ENCODE data around the gene DNASE1L2. TPM values are rescaled to one million over a fixed set of nuclear protein-coding genes. Genes with fewer than 3 reads are reported as not detected.
"Not testable (repeated sequence)": the region's sequence is repeated elsewhere in the genome, so short reads cannot be mapped to it uniquely, and the experiment has no call there.

DNASE1L2 gene
- total RNA-seq, 1 donor from 2014 or later: 0.52 TPM

- Histone ChIP-seq H3K27ac (ENCODE audit: low read depth, low read length) (no peak overlapping the region), H3K36me3 (ENCODE audit: control insufficient read depth in 3 of 3, insufficient read depth in 3 of 3, low read length in 3 of 3) (peaks cover 48 to 49% (median 48%) of the 10 kb centered on the region in 3 donors), H3K4me3 (ENCODE audit: low read length in 3 of 3) (no peak overlapping the region), H3K9me3 (ENCODE audit: control insufficient read depth in 3 of 3, low read length in 3 of 3) (no peaks in the 10 kb centered on the region), H3K27me3 (ENCODE audit: control insufficient read depth in 3 of 3, insufficient read depth in 3 of 3, low read length in 3 of 3) (no peaks in the 10 kb centered on the region), H3K4me1 (ENCODE audit: control insufficient read depth in 3 of 3, insufficient read depth in 3 of 3, low read length in 3 of 3) (peaks cover 4 to 7% (median 7%) of the 10 kb centered on the region in 3 donors), H3K9ac (ENCODE audit: low read depth in 1 of 3, low read length in 3 of 3) (no peak overlapping the region)
Observed at GRCh38 chr16:2246301-2246885, 10.1 kb downstream of the DNASE1L2 start.

DNA sequence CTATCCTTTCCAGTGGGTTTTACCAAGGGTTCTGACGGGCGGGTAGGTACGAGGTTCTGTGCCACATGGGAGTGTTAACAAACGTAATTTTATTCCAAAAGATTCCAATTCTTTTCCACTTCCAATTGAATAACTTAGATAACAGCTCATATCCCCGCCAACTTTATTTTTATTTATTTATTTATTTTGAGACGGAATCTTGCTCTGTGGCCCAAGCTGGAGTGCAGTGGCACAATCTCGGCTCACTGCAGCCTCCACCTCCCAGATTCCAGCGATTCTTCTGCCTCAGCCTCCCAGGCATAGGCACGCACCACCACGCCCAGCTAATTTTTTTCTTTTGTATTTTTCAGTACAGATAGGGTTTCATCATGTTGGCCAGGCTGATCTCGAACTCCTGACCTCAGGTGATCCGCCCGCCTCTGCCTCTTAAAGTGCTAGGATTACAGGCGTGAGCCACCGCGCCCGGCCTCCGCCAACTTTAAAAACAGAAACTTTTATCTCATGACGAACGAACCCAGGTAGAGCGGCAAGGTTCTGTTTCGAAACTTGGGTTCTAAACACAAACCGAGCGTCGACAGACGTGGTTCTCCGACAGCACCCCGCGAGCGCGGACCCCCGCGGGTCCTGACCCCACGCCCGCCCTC is 14.5 kb downstream of the DNASE1L2 start:
- Histone ChIP-seq H3K4me1 (ENCODE audit: control insufficient read depth in 3 of 3, insufficient read depth in 3 of 3, low read length in 3 of 3) (peaks cover 12 to 16% (median 14%) of the 10 kb centered on the region in 3 donors), H3K9ac (ENCODE audit: low read depth in 1 of 3, low read length in 3 of 3) (peak overlapping the region; percentile 80 to 92 (median 84)), H3K27me3 (ENCODE audit: control insufficient read depth in 3 of 3, insufficient read depth in 3 of 3, low read length in 3 of 3) (no peaks in the 10 kb centered on the region), H3K9me3 (ENCODE audit: control insufficient read depth in 3 of 3, low read length in 3 of 3) (no peaks in the 10 kb centered on the region), H3K27ac (ENCODE audit: low read depth, low read length) (peak overlapping the region; percentile 78), H3K36me3 (ENCODE audit: control insufficient read depth in 3 of 3, insufficient read depth in 3 of 3, low read length in 3 of 3) (peaks cover 28 to 41% (median 34%) of the 10 kb centered on the region in 3 donors), H3K4me3 (ENCODE audit: low read length in 3 of 3) (peak overlapping the region; percentile 77 to 80 (median 79))

GRCh38 chr16:2251296-2252111 is 15.3 kb downstream of the DNASE1L2 start, which contains the start of gene ECI1:
Gene ECI1, minus strand, starts transcription at chr16:2251587. Its CDS starts 21 bp downstream, at chr16:2251566.
- H3K36me3 ChIP-seq (ENCODE audit: control insufficient read depth in 3 of 3, insufficient read depth in 3 of 3, low read length in 3 of 3): peaks cover 28 to 40% (median 34%) of the 10 kb centered on the region in 3 donors
- peak within 1 kb of the TSS; percentile 77 to 80 (median 79) for H3K4me3 ChIP-seq (ENCODE audit: low read length in 3 of 3)
- H3K9me3 ChIP-seq (ENCODE audit: control insufficient read depth in 3 of 3, low read length in 3 of 3): no peaks in the 10 kb centered on the region

GRCh38 chr16:2252806-2253148 is 16.5 kb downstream of the DNASE1L2 start:
- no peak overlapping the region for H3K9ac ChIP-seq (ENCODE audit: low read depth in 1 of 3, low read length in 3 of 3)
- no peak overlapping the region for H3K27ac ChIP-seq (ENCODE audit: low read depth, low read length)
- H3K9me3 ChIP-seq (ENCODE audit: control insufficient read depth in 3 of 3, low read length in 3 of 3): no peaks in the 10 kb centered on the region
- no peaks in the 10 kb centered on the region for H3K27me3 ChIP-seq (ENCODE audit: control insufficient read depth in 3 of 3, insufficient read depth in 3 of 3, low read length in 3 of 3)
- peaks cover 12 to 16% (median 14%) of the 10 kb centered on the region in 3 donors for H3K4me1 ChIP-seq (ENCODE audit: control insufficient read depth in 3 of 3, insufficient read depth in 3 of 3, low read length in 3 of 3)
- no peak overlapping the region for H3K4me3 ChIP-seq (ENCODE audit: low read length in 3 of 3)
- H3K36me3 ChIP-seq (ENCODE audit: control insufficient read depth in 3 of 3, insufficient read depth in 3 of 3, low read length in 3 of 3): peaks cover 37 to 49% (median 44%) of the 10 kb centered on the region in 3 donors

More at GRCh38 chr16:2251296-2252111, 15.3 kb downstream of the DNASE1L2 start, which contains the start of gene ECI1:
- Histone ChIP-seq H3K27me3 (ENCODE audit: control insufficient read depth in 3 of 3, insufficient read depth in 3 of 3, low read length in 3 of 3) (no peaks in the 10 kb centered on the region), H3K27ac (ENCODE audit: low read depth, low read length) (peak within 1 kb of the TSS; percentile 78), H3K9ac (ENCODE audit: low read depth in 1 of 3, low read length in 3 of 3) (peak within 1 kb of the TSS; percentile 84 to 92 (median 86)), H3K4me1 (ENCODE audit: control insufficient read depth in 3 of 3, insufficient read depth in 3 of 3, low read length in 3 of 3) (peaks cover 12 to 16% (median 14%) of the 10 kb centered on the region in 3 donors)

GRCh38 chr16:2253293-2253692 is 17.0 kb downstream of the DNASE1L2 start:
- Histone ChIP-seq H3K36me3 (ENCODE audit: control insufficient read depth in 3 of 3, insufficient read depth in 3 of 3, low read length in 3 of 3) (peaks cover 38 to 54% (median 45%) of the 10 kb centered on the region in 3 donors), H3K9ac (ENCODE audit: low read depth in 1 of 3, low read length in 3 of 3) (no peak overlapping the region), H3K4me3 (ENCODE audit: low read length in 3 of 3) (no peak overlapping the region), H3K27me3 (ENCODE audit: control insufficient read depth in 3 of 3, insufficient read depth in 3 of 3, low read length in 3 of 3) (no peaks in the 10 kb centered on the region), H3K4me1 (ENCODE audit: control insufficient read depth in 3 of 3, insufficient read depth in 3 of 3, low read length in 3 of 3) (peaks cover 12 to 16% (median 14%) of the 10 kb centered on the region in 3 donors), H3K9me3 (ENCODE audit: control insufficient read depth in 3 of 3, low read length in 3 of 3) (no peaks in the 10 kb centered on the region), H3K27ac (ENCODE audit: low read depth, low read length) (no peak overlapping the region)

DNA sequence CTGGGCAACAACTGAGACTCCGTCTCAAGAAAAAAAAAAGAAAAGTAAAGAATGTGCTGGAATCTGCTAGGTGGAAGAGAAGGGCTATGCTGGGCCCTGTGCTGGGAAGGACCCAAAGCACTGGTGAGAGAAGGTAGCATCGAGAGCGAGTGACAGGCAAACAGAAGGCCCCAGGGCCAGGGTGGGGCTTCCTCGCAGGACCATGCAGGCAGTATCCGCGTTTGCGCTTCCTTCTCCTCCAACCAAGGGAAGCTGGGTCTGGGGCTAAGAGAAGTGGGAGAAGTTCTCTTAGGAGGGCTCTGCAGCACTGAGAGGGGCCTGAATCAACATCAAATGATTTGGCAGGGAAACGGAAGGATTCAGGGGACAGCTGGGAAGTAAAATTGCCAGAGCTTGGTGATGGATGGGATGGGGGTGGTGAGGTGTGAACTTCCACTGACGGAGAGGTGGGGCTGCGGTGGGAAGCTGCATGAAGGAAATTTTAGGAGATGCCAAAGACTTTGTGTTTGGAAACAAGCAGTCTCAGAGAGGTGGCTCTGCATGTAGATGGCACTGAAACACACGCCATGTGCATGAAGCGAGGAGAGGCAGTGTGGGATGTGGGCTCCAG is 20.4 kb downstream of the DNASE1L2 start:
- H3K9me3 ChIP-seq (ENCODE audit: control insufficient read depth in 3 of 3, low read length in 3 of 3): no peaks in the 10 kb centered on the region
- peaks cover 46 to 63% (median 56%) of the 10 kb centered on the region in 3 donors for H3K36me3 ChIP-seq (ENCODE audit: control insufficient read depth in 3 of 3, insufficient read depth in 3 of 3, low read length in 3 of 3)

GRCh38 chr16:2257726-2258125 is 21.5 kb downstream of the DNASE1L2 start:
- H3K9me3 ChIP-seq (ENCODE audit: control insufficient read depth in 3 of 3, low read length in 3 of 3): no peaks in the 10 kb centered on the region
- peak overlapping the region in 1 of 3 donors; percentile 10 for H3K9ac ChIP-seq (ENCODE audit: low read depth in 1 of 3, low read length in 3 of 3)
- no peaks in the 10 kb centered on the region for H3K27me3 ChIP-seq (ENCODE audit: control insufficient read depth in 3 of 3, insufficient read depth in 3 of 3, low read length in 3 of 3)
- H3K4me3 ChIP-seq (ENCODE audit: low read length in 3 of 3): no peak overlapping the region
- H3K36me3 ChIP-seq (ENCODE audit: control insufficient read depth in 3 of 3, insufficient read depth in 3 of 3, low read length in 3 of 3): peaks cover 56 to 73% (median 65%) of the 10 kb centered on the region in 3 donors
- H3K4me1 ChIP-seq (ENCODE audit: control insufficient read depth in 3 of 3, insufficient read depth in 3 of 3, low read length in 3 of 3): no peaks in the 10 kb centered on the region
- H3K27ac ChIP-seq (ENCODE audit: low read depth, low read length): no peak overlapping the region

More for the DNA sequence above, 20.4 kb downstream of the DNASE1L2 start:
- H3K4me1 ChIP-seq (ENCODE audit: control insufficient read depth in 3 of 3, insufficient read depth in 3 of 3, low read length in 3 of 3): peaks cover 7 to 8% (median 7%) of the 10 kb centered on the region in 3 donors
- no peak overlapping the region for H3K4me3 ChIP-seq (ENCODE audit: low read length in 3 of 3)
- H3K9ac ChIP-seq (ENCODE audit: low read depth in 1 of 3, low read length in 3 of 3): no peak overlapping the region
- H3K27ac ChIP-seq (ENCODE audit: low read depth, low read length): no peak overlapping the region
- no peaks in the 10 kb centered on the region for H3K27me3 ChIP-seq (ENCODE audit: control insufficient read depth in 3 of 3, insufficient read depth in 3 of 3, low read length in 3 of 3)

DNA sequence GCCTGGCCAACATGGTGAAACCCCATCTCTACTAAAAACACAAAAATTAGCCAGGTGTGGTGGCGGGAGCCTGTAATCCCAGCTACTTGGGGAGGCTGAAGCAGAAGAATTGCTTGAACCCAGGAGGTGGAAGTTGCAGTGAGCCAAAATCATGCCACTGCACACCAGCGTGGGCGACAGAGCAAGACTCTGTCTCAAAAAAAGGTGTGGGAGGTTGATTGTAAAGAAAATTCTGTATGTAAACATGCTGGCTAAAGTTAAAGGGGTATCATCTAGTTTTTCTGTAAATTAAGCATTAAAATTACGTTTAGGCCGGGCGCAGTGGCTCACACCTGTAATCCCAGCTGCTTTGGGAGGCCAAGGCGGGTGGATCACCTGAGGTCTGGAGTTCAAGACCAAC is 22.3 kb downstream of the DNASE1L2 start:
- H3K9me3 ChIP-seq (ENCODE audit: control insufficient read depth in 3 of 3, low read length in 3 of 3); H3K4me3 ChIP-seq (ENCODE audit: low read length in 3 of 3); H3K27me3 ChIP-seq (ENCODE audit: control insufficient read depth in 3 of 3, insufficient read depth in 3 of 3, low read length in 3 of 3); H3K9ac ChIP-seq (ENCODE audit: low read depth in 1 of 3, low read length in 3 of 3); H3K4me1 ChIP-seq (ENCODE audit: control insufficient read depth in 3 of 3, insufficient read depth in 3 of 3, low read length in 3 of 3); H3K27ac ChIP-seq (ENCODE audit: low read depth, low read length): not testable (repeated sequence)
- H3K36me3 ChIP-seq (ENCODE audit: control insufficient read depth in 3 of 3, insufficient read depth in 3 of 3, low read length in 3 of 3): peaks cover 58 to 73% (median 68%) of the 10 kb centered on the region in 3 donors

- Histone ChIP-seq H3K9ac (ENCODE audit: low read depth in 1 of 3, low read length in 3 of 3) (no peak overlapping the region), H3K27me3 (ENCODE audit: control insufficient read depth in 3 of 3, insufficient read depth in 3 of 3, low read length in 3 of 3) (no peaks in the 10 kb centered on the region), H3K27ac (ENCODE audit: low read depth, low read length) (no peak overlapping the region), H3K4me3 (ENCODE audit: low read length in 3 of 3) (no peak overlapping the region), H3K4me1 (ENCODE audit: control insufficient read depth in 3 of 3, insufficient read depth in 3 of 3, low read length in 3 of 3) (peaks cover 0 to 6% (median 0%) of the 10 kb centered on the region in 3 donors), H3K9me3 (ENCODE audit: control insufficient read depth in 3 of 3, low read length in 3 of 3) (no peaks in the 10 kb centered on the region), H3K36me3 (ENCODE audit: control insufficient read depth in 3 of 3, insufficient read depth in 3 of 3, low read length in 3 of 3) (peaks cover 63 to 67% (median 64%) of the 10 kb centered on the region in 3 donors)
Observed at GRCh38 chr16:2260250-2260649, 24.0 kb downstream of the DNASE1L2 start.

All from skeletal muscle tissue (tissue), 4 donors.